ENCODE measurements around the gene SLC4A11. TPM values are rescaled to one million over a fixed set of nuclear protein-coding genes. Genes with fewer than 3 reads are reported as not detected.
A peak's percentile ranks its signal among the peaks of the same experiment; 100 is the strongest.

Gene SLC4A11
- total and polyA plus RNA-seq, 2 donors (not counting 1 experiment from before 2014, with no cell fraction given): 0.56 to 1.7 TPM

- peak in 1 of 2 donors; percentile 7 for DNase-seq (ENCODE audit: low read depth in 2 of 2)
- peaks cover 15% of the 10 kb centered on the region for H3K27me3 ChIP-seq (ENCODE audit: control insufficient read depth, insufficient read depth, low read length)
Measured at GRCh38 chr20:3238616-3239025, 369 bp downstream of the SLC4A11 start.

DNA sequence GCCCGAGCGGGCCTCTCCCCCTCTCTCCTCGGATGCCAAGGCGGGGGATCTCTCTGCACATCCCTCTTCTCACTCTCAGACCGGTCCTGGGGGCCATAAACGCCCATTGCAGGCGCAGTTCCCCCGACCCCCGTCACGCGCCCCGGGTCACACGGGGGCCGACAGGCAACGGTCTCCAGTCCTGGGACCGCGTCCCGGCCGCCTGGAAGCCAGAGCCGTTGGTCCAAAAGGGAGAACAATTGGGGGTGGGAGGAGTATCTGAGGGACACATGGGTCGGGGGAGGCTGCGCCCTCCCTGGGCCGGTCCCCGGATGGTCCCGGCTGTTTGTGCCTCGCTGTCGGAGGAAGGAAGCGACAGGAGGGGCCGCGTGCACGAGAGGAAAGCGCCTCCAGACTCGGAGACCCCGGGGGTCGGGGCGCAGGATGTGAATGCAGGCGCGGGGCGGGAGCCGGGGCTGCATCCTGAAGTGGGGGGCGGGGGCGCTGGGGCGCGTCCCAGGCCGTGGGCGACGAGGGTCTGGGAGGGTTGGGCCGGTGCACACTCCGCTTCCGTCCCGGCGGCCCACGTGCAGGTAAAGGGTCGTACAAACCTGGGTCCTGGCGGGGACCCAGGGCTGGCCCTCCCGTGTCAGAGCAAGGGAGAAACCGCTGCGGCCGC is 903 bp downstream of the SLC4A11 start:
- Histone ChIP-seq H3K79me2 (ENCODE audit: control insufficient read depth, insufficient read depth, low read length) (no peaks in the 10 kb centered on the region), H3K9ac (ENCODE audit: insufficient read depth, low read length) (no peak overlapping the region), H2AFZ (ENCODE audit: low read length) (no peak overlapping the region), H3K27ac (ENCODE audit: insufficient read depth, low read length) (no peak overlapping the region), H3K36me3 (ENCODE audit: control insufficient read depth, insufficient read depth, low read length) (no peaks in the 10 kb centered on the region), H4K20me1 (ENCODE audit: control insufficient read depth, extremely low read depth, insufficient read depth, low read length) (no peaks in the 10 kb centered on the region), H3K27me3 (ENCODE audit: control insufficient read depth, insufficient read depth, low read length) (peaks cover 15% of the 10 kb centered on the region), H3K4me3 (replicated peaks in 1 of 4; ENCODE audit: control extremely low read depth in 1 of 4, insufficient read depth in 1 of 4, low read depth in 3 of 4, low read length in 4 of 4) (peak overlapping the region; percentile 20 to 85 (median 59)), H3K4me2 (ENCODE audit: extremely low read depth, insufficient read depth, low read length) (peak overlapping the region; percentile 62), H3K9me3 (ENCODE audit: control insufficient read depth, insufficient read depth, low read depth, low read length) (no peaks in the 10 kb centered on the region), H3K4me1 (ENCODE audit: control insufficient read depth, extremely low read depth, insufficient read depth, low read length) (no peaks in the 10 kb centered on the region)
- TF ChIP-seq EZH2 (IDR thresholded peaks at IDR 0.05; ENCODE audit: low read length, missing control alignments): peak; percentile 60
- TF ChIP-seq, protein P1, sequence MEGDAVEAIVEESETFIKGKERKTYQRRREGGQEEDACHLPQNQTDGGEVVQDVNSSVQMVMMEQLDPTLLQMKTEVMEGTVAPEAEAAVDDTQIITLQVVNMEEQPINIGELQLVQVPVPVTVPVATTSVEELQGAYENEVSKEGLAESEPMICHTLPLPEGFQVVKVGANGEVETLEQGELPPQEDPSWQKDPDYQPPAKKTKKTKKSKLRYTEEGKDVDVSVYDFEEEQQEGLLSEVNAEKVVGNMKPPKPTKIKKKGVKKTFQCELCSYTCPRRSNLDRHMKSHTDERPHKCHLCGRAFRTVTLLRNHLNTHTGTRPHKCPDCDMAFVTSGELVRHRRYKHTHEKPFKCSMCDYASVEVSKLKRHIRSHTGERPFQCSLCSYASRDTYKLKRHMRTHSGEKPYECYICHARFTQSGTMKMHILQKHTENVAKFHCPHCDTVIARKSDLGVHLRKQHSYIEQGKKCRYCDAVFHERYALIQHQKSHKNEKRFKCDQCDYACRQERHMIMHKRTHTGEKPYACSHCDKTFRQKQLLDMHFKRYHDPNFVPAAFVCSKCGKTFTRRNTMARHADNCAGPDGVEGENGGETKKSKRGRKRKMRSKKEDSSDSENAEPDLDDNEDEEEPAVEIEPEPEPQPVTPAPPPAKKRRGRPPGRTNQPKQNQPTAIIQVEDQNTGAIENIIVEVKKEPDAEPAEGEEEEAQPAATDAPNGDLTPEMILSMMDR (conservative IDR thresholded peaks at IDR 0.05 in 1 of 2, IDR thresholded peaks at IDR 0.05 in 1 of 2; ENCODE audit: low read depth in 1 of 2, low read length in 2 of 2): no peak
- DNase-seq (ENCODE audit: low read depth in 2 of 2): no peak

More at GRCh38 chr20:3238616-3239025, 369 bp downstream of the SLC4A11 start:
- peak overlapping the region; percentile 65 for H2AFZ ChIP-seq (ENCODE audit: low read length)
- H3K4me2 ChIP-seq (ENCODE audit: extremely low read depth, insufficient read depth, low read length): peak overlapping the region; percentile 62
- no peaks in the 10 kb centered on the region for H3K79me2 ChIP-seq (ENCODE audit: control insufficient read depth, insufficient read depth, low read length)
- peak overlapping the region; percentile 21 for H3K9ac ChIP-seq (ENCODE audit: insufficient read depth, low read length)
- TF ChIP-seq EZH2 (IDR thresholded peaks at IDR 0.05; ENCODE audit: low read length, missing control alignments): no peak
- TF ChIP-seq, protein P1 (conservative IDR thresholded peaks at IDR 0.05 in 1 of 2, IDR thresholded peaks at IDR 0.05 in 1 of 2; ENCODE audit: low read depth in 1 of 2, low read length in 2 of 2): no peak
- H3K36me3 ChIP-seq (ENCODE audit: control insufficient read depth, insufficient read depth, low read length): no peaks in the 10 kb centered on the region
- H3K27ac ChIP-seq (ENCODE audit: insufficient read depth, low read length): no peak overlapping the region
- H3K4me1 ChIP-seq (ENCODE audit: control insufficient read depth, extremely low read depth, insufficient read depth, low read length): no peaks in the 10 kb centered on the region
- H4K20me1 ChIP-seq (ENCODE audit: control insufficient read depth, extremely low read depth, insufficient read depth, low read length): no peaks in the 10 kb centered on the region
- H3K4me3 ChIP-seq (replicated peaks in 1 of 4; ENCODE audit: control extremely low read depth in 1 of 4, insufficient read depth in 1 of 4, low read depth in 3 of 4, low read length in 4 of 4): peak overlapping the region; percentile 20 to 85 (median 59)
- H3K9me3 ChIP-seq (ENCODE audit: control insufficient read depth, insufficient read depth, low read depth, low read length): no peaks in the 10 kb centered on the region

DNA sequence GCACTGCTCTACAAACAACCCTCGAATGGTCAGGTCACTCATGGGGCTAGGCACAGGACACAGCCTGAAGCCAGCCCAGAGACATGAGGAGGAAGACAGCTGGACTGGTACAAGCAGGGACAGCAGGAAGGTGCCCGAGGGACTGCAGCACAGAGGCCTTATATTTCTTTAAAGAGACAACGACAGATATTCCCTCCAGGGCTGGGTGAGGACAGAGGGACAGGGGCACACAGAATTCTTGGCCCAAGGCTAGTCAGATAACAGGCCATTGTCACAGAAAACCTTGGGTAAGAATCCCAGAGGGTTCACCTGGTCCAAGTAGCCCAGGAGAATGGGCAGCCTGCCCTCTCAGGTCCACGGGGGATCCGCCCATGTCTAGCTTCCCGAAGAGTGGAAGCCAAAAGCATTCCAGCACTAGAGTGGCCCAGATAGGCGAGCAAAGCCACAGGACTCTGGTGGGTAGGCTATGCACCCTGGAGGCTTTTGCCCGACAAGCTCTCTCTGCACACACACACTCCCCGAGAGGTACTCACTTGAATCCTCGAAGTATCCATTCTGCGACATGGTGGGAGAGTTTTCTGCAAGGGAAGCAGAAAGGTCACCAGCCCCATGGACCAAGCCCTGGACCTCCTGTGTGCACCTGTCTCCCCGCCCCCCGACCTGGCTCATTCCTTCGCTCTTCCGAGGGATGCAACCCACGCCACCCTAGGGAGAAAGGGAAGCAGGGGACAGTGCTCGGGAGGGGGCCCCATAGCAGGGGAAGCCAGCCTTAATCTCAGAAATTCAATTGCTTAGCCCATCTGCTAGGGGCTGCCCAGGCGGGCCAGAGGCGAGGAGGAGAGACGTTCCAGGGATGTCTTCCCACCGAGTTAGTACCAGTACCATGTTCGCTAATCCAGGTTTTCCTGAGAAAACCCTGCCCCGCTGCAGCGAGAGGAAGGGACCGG is 1.7 kb downstream of the SLC4A11 start:
- Histone ChIP-seq H3K4me3 (replicated peaks in 1 of 4; ENCODE audit: control extremely low read depth in 1 of 4, insufficient read depth in 1 of 4, low read depth in 3 of 4, low read length in 4 of 4) (peak overlapping the region in 1 of 4 experiments; percentile 85), H3K79me2 (ENCODE audit: control insufficient read depth, insufficient read depth, low read length) (no peaks in the 10 kb centered on the region), H3K27ac (ENCODE audit: insufficient read depth, low read length) (no peak overlapping the region), H3K9ac (ENCODE audit: insufficient read depth, low read length) (no peak overlapping the region), H3K9me3 (ENCODE audit: control insufficient read depth, insufficient read depth, low read depth, low read length) (no peaks in the 10 kb centered on the region), H3K36me3 (ENCODE audit: control insufficient read depth, insufficient read depth, low read length) (no peaks in the 10 kb centered on the region), H3K4me2 (ENCODE audit: extremely low read depth, insufficient read depth, low read length) (peak overlapping the region; percentile 54), H3K4me1 (ENCODE audit: control insufficient read depth, extremely low read depth, insufficient read depth, low read length) (no peaks in the 10 kb centered on the region), H4K20me1 (ENCODE audit: control insufficient read depth, extremely low read depth, insufficient read depth, low read length) (no peaks in the 10 kb centered on the region), H3K27me3 (ENCODE audit: control insufficient read depth, insufficient read depth, low read length) (peaks cover 15% of the 10 kb centered on the region), H2AFZ (ENCODE audit: low read length) (no peak overlapping the region)
- TF ChIP-seq EZH2 (IDR thresholded peaks at IDR 0.05; ENCODE audit: low read length, missing control alignments): no peak
- TF ChIP-seq, protein P1 (conservative IDR thresholded peaks at IDR 0.05 in 1 of 2, IDR thresholded peaks at IDR 0.05 in 1 of 2; ENCODE audit: low read depth in 1 of 2, low read length in 2 of 2): no peak
- no peak for DNase-seq (ENCODE audit: low read depth in 2 of 2)

Measured in fibroblast of lung (primary cell).